K562 (cell line): ENCODE data around the gene PTPN1. TPM values are rescaled to one million over a fixed set of nuclear protein-coding genes. Genes with fewer than 3 reads are reported as not detected.

Source experiments
- CGGBP1 ChIP-seq: fragments of 250-450 bp; sonication (Bioruptor Pico); IDR thresholded peaks from 2 replicates; pipeline ENCODE4 v1.9.0; 2021; ENCODE audit warnings: mild to moderate bottlenecking
- KLF16 ChIP-seq: IDR thresholded peaks from 2 replicates; pipeline ENCODE4 v1.6.1; 2016; ENCODE audit warnings: antibody characterized with exemption
- MAFK ChIP-seq: IDR thresholded peaks from 2 replicates; pipeline ENCODE4 v1.6.1; 2011; ENCODE audit warnings: low read length, improper control_type of control experiment
- POLR2AphosphoS2 ChIP-seq: IDR thresholded peaks from 2 replicates; pipeline ENCODE4 v1.6.1; 2012; ENCODE audit warnings: low read length, improper control_type of control experiment
- TFAP4 ChIP-seq: sonication (generic); formaldehyde crosslinking; IDR thresholded peaks from 2 replicates; pipeline ENCODE4 v1.8.0; 2022; ENCODE audit warnings: missing genetic modification reagents, mild to moderate bottlenecking, moderate library complexity, borderline replicate concordance
- ZBTB33 ChIP-seq: sonication (generic); formaldehyde crosslinking; IDR thresholded peaks from 2 replicates; pipeline ENCODE4 v1.8.1; 2023; ENCODE audit warnings: mild to moderate bottlenecking, missing genetic modification reagents
- ZNF263 ChIP-seq: sonication (generic); formaldehyde crosslinking; IDR thresholded peaks from 2 replicates; pipeline ENCODE4 v1.8.0; 2022; ENCODE audit warnings: mild to moderate bottlenecking, missing genetic modification reagents, borderline replicate concordance
- polyA plus RNA-seq, 8 experiments: library from polyadenylated mRNA; depleted of rRNA in 4 of 8; stranded (reverse) in 5 of 8; unstranded in 3 of 8; fragments of >200 nt; fragmentation: Nextera tagmentation in 2 of 8; fragmentation: Illumina TruSeq in 1 of 8; extraction: Ambion mirVana in 2 of 8; extraction: Trizol in 1 of 8; gene quantifications; 2 replicates each; pipeline versions ENCODE4 v1.2.1 to v1.2.3, GENCODE V29; 2011 to 2014; ENCODE audit warnings: inconsistent platforms in 1 of 8, missing spikeins in 1 of 8
- total RNA-seq, 7 experiments: library from RNA; depleted of rRNA in 6 of 7; stranded (reverse); fragments of >200 nt in 6 of 7; fragmentation: Illumina TruSeq in 2 of 7; extraction: Trizol in 2 of 7; gene quantifications; 2 replicates each; pipeline versions ENCODE4 v1.2.1 to v1.2.3, GENCODE V29; 2011 to 2021; ENCODE audit warnings: low replicate concordance in 1 of 7
- TF ChIP-seq, protein P1 (sequence below): fragments of 450-650 bp; IDR thresholded peaks from 2 replicates; pipeline ENCODE4 v1.6.1; 2017; ENCODE audit warnings: mild to moderate bottlenecking, moderate library complexity

Gene PTPN1
- total and polyA plus RNA-seq, 9 of the 15 experiments (the other 6 are each of a cell fraction or from before 2014, with no cell fraction given), result 11.0 to 85.3 (median 54.0) TPM

- no peak for TF ChIP-seq POLR2AphosphoS2
- TF ChIP-seq TFAP4 (CRISPR knock-in tag), result 0 out of 2 replicates have a peak, but pooled peaks have one; percentile 20
- peak; percentile 84 for TF ChIP-seq ZNF263
- TF ChIP-seq MAFK, result no peak
- no peak for TF ChIP-seq KLF16
- TF ChIP-seq CGGBP1 (CRISPR knock-in tag), result no peak
- TF ChIP-seq ZBTB33 (CRISPR knock-in tag), result peak; percentile 56; the same call in 1 of the 2 replicates
- TF ChIP-seq, protein P1, sequence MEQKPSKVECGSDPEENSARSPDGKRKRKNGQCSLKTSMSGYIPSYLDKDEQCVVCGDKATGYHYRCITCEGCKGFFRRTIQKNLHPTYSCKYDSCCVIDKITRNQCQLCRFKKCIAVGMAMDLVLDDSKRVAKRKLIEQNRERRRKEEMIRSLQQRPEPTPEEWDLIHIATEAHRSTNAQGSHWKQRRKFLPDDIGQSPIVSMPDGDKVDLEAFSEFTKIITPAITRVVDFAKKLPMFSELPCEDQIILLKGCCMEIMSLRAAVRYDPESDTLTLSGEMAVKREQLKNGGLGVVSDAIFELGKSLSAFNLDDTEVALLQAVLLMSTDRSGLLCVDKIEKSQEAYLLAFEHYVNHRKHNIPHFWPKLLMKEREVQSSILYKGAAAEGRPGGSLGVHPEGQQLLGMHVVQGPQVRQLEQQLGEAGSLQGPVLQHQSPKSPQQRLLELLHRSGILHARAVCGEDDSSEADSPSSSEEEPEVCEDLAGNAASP, result no peak
Measured at GRCh38 chr20:50557549-50558134, 47.5 kb downstream of the PTPN1 start (continued).
